ENCODE measurements around the gene CGAS. TPM values are rescaled to one million over a fixed set of nuclear protein-coding genes. Genes with fewer than 3 reads are reported as not detected.

The CGAS gene
- total RNA-seq, 1 experiment from 2014 or later: 4.6 TPM

DNA sequence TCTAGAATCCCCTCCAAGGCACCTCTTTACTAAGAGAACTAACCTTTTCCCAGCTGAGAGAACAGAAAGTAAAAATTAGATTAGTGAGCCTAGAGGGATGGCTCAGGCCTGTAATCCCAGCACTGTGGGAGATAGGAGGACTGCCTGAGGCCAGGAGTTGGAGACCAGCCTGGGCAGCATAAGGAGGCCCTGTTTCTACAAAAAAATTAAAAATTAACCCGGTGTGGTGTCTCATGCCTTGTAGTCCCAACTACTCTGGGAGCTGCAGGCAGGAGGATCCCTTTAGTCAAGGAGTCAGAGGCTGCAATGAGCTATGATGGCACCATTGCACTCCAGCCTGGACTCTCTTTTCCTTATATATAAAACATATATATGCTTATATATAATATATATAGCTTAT lies 76.9 kb downstream of the CGAS start:
- no peak overlapping the region for H3K4me3 ChIP-seq (ENCODE audit: low read depth, low read length, poor library complexity, severe bottlenecking)
- no peak for DNase-seq (ENCODE audit: low spot score)
- no TSS peak for BruUV-seq (replicated peaks)
- H3K4me1 ChIP-seq (ENCODE audit: insufficient read depth, low read length, poor library complexity, severe bottlenecking): no peaks in the 10 kb centered on the region
- no peaks in the 10 kb centered on the region for H3K36me3 ChIP-seq (ENCODE audit: insufficient read depth, low read length, poor library complexity, severe bottlenecking)
- CTCF ChIA-PET: no interaction called here
- H3K27me3 ChIP-seq (replicated peaks; ENCODE audit: insufficient read depth, low read depth, low read length, poor library complexity): no peaks in the 10 kb centered on the region
- intact Hi-C loops (cut with micrococcal nuclease; ENCODE audit: unreplicated experiment): no loop called here
- no peaks in the 10 kb centered on the region for H3K9me3 ChIP-seq (ENCODE audit: low read depth, low read length, poor library complexity, severe bottlenecking)
- TF ChIP-seq EZH2 (IDR thresholded peaks at IDR 0.05; ENCODE audit: borderline replicate concordance, low read depth, low read length, poor library complexity, severe bottlenecking): no peak
- TF ChIP-seq, protein P1, sequence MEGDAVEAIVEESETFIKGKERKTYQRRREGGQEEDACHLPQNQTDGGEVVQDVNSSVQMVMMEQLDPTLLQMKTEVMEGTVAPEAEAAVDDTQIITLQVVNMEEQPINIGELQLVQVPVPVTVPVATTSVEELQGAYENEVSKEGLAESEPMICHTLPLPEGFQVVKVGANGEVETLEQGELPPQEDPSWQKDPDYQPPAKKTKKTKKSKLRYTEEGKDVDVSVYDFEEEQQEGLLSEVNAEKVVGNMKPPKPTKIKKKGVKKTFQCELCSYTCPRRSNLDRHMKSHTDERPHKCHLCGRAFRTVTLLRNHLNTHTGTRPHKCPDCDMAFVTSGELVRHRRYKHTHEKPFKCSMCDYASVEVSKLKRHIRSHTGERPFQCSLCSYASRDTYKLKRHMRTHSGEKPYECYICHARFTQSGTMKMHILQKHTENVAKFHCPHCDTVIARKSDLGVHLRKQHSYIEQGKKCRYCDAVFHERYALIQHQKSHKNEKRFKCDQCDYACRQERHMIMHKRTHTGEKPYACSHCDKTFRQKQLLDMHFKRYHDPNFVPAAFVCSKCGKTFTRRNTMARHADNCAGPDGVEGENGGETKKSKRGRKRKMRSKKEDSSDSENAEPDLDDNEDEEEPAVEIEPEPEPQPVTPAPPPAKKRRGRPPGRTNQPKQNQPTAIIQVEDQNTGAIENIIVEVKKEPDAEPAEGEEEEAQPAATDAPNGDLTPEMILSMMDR (conservative IDR thresholded peaks at IDR 0.05; ENCODE audit: low read depth, low read length): no peak
- POLR2A ChIA-PET (ENCODE audit: low non-redundant PET): no interaction called here
- no peak overlapping the region for H3K27ac ChIP-seq (ENCODE audit: low read depth, low read length, poor library complexity, severe bottlenecking)

Other genes with a start within 250 kb of the CGAS start
- not detected in 2 replicates for gene KHDC1L, start 226.8 kb downstream of the CGAS start, total RNA-seq (2021)
- gene KHDC1, start 189.1 kb downstream of the CGAS start, total RNA-seq (2021): 11.1 TPM in 2 replicates
- not detected in 2 replicates for gene DPPA5, start 98.0 kb downstream of the CGAS start, total RNA-seq (2021)
- not detected in 2 replicates for gene KHDC3L, start 89.6 kb downstream of the CGAS start, total RNA-seq (2021)
- not detected in 2 replicates for gene OOEP, start 82.4 kb downstream of the CGAS start, total RNA-seq (2021)
- not detected in 2 replicates for gene DDX43, start 57.5 kb downstream of the CGAS start, total RNA-seq (2021)
- gene MTO1, start 9.4 kb upstream of the CGAS start, total RNA-seq (2021): 44.1 and 50.8 TPM in 2 replicates
- gene EEF1A1, start 68.7 kb upstream of the CGAS start, total RNA-seq (2021): 9,320 and 9,713 TPM in 2 replicates
- 6.1 and 9.0 TPM in 2 replicates for gene SLC17A5, start 201.7 kb upstream of the CGAS start, total RNA-seq (2021)
- 8.7 and 8.8 TPM in 2 replicates for gene CD109, start 243.9 kb upstream of the CGAS start, total RNA-seq (2021)